A673 (cell line): ENCODE data around the gene METRN.

Source experiments
- CTCF ChIP-seq: fragments of 300-800, 200-600 bp; sonication (generic); conservative IDR thresholded peaks from 2 replicates; pipeline ENCODE4 v1.5.1; 2017; ENCODE audit warnings: low read depth, mild to moderate bottlenecking, antibody characterized with exemption, low read length, moderate library complexity, mixed read lengths
- EZH2 ChIP-seq: fragments of 200-600 bp; sonication (generic); IDR thresholded peaks from 2 replicates; pipeline ENCODE4 v1.6.1; 2017; ENCODE audit warnings: borderline replicate concordance, low read depth, mild to moderate bottlenecking, mixed read lengths, antibody characterized with exemption, low read length; ENCODE audit not compliant: poor library complexity, severe bottlenecking

- TF ChIP-seq CTCF (no peak), EZH2 (no peak)
Observed at GRCh38 chr16:694863-695354, 20.0 kb upstream of the METRN start.
